Cortex of kidney (tissue), 1 donor: ENCODE data around the gene USP46.

Experiments
- DNase-seq: peaks from one replicate; lab custom pipeline; 2025; lab: John Stamatoyannopoulos, UW

The USP46 gene, protein sequence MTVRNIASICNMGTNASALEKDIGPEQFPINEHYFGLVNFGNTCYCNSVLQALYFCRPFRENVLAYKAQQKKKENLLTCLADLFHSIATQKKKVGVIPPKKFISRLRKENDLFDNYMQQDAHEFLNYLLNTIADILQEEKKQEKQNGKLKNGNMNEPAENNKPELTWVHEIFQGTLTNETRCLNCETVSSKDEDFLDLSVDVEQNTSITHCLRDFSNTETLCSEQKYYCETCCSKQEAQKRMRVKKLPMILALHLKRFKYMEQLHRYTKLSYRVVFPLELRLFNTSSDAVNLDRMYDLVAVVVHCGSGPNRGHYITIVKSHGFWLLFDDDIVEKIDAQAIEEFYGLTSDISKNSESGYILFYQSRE

DNA sequence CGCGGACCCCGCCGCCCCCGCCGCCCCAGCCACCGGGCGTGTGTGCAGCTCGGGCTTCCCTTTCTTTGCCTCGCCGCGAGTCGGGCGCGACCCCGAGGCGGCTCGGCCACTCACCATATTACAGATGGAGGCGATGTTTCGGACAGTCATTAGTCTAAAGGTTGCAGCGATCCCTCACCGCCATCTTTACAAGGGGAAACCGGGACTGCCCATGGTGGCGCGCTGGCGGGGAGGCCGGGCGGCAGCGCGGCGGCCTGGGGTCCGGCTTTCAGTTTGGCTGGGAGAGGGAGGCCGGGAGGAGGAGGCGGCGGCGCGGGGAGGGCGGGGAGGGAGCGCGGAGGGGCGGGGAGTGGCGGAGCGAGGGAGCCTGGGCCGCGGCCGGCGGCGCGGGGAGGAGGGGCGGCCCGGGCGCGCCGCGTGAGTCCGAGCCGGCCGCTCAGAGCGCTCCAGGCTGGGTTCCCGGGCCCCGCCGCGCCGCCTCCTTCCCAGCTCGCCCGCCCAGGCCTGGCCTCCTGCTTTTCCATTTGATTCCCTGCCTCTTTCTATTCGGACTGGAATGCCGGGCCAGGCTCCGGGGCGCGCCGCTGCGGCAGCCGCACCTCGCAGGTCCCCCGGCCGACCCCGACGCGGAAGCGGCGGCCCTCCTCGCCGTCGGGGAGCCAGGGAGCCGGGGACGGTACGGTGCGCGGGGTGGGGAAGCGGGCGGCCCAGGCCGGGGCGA, at the start of gene USP46:
Gene USP46 (minus strand): TSS at position 301 of the 721 bp plus-strand sequence. CDS start 151 bp downstream, at position 150.
- no peak for DNase-seq

DNA sequence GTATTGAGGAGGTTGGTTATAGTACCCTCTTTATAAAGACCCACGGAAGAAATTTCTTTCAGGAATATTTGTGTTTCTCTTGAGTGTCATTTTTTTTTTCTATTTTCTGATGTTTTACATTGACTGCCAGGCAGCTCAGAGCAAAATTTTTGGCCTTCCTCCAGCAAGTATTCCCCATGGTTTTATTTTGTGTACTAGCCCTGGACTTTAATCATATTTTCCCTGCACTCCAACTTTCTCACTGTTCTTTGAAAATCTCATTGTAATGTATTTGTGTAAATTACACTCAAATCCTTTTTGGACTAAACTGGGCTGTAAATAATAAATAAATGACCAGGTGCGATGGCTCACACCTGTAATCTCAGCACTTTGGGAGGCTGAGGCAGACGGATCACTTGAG, 45.6 kb upstream of the USP46 start:
- no peak for DNase-seq

DNA sequence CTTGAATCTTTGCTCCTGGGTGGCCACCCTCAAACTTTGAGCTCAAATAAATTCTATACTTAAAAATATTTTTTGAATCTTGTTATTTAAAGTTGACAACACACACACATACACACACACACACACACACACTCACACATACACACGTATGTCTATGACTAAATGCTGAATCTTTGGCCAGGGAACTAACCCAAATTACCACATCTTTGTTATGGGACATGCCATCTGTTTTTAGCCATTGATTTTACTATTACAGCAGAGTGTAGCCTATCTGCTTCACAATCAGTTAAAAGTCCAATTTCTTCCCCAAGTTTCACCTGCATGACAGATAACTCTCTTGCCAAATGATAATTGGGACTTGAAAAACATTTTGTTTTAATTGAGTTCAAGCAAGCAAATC, 45.0 kb upstream of the USP46 start:
- DNase-seq: no peak

DNA sequence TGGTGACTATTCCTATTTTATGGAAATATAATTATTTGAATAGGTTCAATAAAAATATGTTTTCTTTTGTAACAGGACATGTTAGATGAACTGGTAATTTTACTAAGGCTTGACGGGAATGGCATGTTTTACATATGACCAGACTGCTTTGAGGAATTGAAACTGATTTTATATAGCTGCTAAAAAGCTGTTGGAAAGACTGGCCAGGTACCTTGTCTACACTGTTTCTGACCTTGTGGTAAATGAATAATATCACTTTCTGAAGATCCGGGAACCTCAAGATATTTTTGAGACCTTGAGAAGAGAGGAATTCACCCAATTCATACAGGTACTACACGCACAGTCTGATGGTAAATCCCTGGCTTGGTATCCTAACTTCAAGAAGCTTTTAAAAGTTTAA, 42.1 kb upstream of the USP46 start:
- no peak for DNase-seq

DNA sequence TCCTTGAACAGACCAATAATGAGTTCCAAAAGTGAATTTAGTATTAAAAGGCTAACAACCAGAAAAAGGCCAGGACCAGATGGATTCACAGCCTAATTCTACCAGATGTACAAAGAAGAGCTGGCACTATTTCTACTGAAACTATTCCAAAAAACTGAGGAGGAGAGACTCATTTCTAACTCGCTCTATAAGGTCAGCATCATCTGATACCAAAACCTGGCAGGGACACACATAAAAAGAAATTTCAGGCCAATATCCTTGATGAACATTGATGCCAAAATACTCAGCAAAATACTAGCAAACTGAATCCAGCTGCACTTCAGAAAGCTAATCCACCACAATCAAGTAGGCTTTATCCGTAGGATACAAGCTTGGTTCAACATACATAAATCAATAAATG, 35.8 kb upstream of the USP46 start:
- no peak for DNase-seq

DNA sequence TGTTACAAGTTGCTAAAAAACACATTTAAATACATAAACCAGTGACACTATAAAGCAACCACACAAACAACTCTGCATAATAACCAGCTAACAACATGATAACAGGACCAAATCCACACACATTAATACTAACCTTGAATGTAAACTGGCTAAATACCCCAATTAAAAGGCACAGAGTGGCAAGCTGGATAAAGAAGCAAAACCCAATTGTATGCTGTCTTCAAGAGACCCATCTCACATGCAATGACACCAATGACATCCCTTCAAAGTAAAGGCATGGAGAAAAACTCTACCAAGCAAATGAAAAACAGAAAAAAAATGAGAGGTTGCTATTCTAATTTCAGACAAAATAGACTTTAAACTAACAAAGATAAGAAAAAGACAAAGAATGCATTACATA, 34.4 kb upstream of the USP46 start:
- no peak for DNase-seq

DNA sequence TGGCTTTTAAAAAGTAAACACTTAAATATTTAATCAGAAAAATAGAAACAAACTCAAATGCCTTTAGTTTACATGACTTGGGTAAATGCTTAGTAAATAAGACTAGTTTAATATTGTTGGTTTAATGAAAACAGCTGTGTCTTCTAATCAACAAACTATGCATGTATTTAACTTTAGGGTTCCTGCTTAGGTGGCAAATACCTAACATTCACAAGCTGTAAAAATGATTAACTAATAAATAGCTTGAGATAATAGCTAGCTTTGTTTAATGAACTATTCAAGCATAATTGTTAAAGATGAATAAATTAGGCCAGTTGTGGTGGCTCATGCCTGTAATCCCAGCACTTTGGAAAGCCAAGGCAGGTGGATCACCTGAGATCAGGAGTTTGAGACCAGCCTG, 30.0 kb upstream of the USP46 start:
- no peak for DNase-seq

DNA sequence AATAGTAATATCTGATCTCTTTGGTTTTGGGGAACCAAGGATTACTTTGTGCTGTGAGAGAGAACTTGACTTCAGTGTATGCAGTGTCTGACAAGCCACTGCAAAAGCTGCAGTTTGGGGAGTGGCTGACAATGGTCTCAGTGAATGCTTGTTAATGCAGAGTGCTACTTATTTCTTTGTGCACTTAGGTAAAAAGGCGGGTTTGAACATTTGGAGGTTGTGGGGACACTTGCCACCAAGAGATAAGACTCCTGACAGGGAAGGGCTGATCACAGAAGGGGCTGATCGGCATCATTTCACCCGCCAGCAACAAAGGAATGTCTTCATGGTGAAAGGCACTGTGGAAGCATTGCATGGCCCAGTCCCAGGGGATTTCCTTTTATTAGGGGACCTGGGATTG, 28.6 kb upstream of the USP46 start:
- no peak for DNase-seq

DNA sequence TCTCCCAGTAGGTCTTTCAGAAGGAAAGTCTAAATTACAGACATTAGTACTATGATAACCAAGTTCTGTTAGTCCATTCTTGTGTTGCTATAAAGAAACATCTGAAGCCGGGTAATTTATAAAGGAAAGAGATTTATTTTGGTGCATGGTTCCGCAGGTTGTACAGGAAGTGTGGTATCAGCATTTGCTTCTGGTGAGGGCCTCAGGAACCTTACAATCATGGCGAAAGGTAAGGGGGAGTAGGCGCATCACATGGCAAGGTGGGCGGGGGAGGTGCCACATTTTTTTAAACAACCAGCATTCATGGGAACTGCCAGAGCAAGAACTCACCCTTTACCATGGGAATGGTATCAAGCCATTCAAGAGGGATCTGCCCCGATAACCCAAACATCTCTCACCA, 26.2 kb upstream of the USP46 start:
- no peak for DNase-seq

DNA sequence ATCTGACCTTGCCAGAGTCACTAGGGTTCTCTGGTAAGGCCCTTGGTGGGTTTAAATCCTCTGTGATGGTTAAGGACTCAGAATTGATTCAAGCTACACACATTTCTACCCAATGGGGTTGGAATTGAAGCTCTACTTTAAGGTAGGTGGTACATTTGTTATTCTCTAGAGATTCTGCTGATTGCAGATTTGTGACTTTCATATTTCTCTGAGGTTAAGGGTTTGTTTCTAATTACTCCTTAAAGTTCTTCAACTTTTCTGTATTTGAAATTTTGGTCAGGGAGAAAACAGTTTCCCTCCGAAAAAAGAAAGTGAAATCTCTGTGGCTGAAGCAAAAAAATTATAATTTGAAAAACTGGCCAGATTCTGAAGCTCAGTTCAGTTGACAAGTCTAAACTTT, 25.8 kb upstream of the USP46 start:
- no peak for DNase-seq

DNA sequence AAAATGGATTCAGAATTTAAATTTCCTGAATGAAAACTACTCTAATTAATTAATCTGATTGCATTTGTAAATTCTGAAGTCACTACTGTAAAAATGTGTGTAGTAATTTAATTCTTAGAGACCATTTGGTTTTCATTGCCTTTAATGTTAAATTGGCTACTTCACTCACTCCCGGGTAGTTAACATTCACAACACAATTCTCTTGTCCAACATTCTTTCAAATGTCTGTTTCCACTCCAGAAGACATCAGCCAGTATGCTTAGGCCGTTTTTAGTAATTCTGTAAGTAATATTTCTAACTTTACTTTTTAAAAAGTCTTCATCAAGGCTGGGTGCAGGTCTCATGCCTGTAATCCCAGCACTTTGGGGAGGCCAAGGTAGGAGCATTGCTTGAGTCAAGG, 21.3 kb upstream of the USP46 start:
- no peak for DNase-seq

DNA sequence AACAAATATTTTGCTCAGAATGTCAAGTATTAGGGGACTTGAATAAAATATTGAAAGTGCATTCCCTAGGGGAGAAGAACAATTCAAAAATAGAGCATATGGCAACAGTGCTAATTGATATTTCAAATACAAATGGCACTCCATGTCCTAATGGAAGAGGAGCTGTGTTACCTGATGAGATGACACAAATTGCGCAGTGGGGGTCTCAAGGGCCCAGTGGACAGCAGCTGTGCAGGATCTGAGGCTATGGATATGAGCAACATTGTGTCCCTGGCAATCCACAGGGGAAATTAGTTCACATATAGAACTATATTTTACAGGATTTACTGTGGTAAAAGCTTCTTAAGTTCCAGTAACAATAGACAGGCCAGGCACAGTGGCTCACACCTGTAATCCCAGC, 17.4 kb upstream of the USP46 start:
- no peak for DNase-seq

DNA sequence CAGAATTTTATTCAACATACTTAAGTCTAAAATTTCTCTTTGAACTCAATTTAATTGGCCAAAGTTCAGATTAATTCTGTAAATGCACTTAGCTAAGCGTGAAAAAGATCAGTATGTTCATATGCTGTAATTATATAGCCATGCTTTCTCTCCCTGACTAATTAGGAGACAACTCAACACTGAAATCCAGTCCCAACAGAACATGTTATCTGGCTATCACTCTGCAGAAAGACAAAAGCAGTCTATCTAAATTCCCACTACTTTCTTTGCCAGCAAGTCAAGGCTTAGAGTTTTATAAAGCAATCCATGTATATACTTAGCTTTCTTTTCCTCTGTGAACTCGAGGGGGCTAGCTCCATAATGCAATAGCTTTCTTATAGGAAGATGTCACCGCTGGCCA, 16.0 kb upstream of the USP46 start:
- no peak for DNase-seq

DNA sequence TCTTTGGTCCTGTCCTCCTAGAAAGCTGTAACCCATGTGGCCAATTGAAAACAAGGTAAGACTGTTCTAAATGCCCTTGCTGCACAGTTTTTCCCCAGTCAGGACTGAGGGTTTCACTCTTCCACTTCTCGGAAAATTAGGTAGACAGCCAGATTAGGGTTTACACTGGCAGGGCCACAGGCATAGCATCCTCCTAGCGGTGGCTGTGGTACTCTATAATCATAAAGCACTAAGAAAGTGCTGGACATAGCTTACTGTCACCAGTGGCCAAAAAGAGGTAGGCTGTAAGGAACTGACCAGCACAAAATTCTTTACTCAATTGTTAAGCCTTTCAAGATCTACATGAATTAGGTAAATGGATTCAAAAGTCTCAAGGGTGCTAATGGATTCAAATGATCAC, 11.6 kb upstream of the USP46 start:
- no peak for DNase-seq

DNA sequence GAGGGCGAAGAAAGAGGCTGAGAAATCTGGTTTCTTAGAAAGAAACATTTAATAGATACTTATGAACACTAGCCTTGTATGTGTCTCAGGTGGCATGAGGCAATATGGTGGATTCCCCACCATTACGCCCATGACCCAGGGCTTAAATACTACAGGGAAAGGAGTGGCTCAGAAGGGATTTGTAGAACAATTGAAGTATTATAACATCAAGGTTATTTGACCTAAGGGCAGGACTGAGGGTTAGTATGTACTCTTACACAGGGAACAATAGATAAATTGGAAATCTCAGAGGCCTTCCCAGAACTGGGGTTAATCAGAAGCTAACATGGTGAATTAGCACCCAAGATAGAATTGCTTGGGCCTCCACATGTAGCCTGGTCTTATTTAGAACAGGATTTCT, 11.0 kb upstream of the USP46 start:
- DNase-seq: no peak

DNA sequence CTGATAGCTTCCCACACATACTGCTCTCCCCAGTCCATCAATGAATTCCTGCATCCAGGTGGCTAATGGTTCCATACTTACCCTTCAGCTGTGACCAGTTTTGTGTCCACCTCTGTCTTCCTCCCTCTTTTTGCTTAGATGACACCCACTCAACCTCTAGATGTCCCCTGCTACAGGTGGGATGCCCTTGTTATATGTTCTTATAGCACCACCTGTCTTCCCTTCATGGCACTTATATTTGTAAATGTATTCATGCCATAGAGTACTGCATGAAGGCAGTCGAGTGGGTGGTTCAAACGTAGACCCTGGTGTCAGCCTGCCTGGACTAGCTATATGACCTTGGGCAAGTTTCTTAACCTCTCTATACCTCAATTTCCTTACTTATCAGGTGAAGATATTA, 6.5 kb upstream of the USP46 start:
- no peak for DNase-seq

DNA sequence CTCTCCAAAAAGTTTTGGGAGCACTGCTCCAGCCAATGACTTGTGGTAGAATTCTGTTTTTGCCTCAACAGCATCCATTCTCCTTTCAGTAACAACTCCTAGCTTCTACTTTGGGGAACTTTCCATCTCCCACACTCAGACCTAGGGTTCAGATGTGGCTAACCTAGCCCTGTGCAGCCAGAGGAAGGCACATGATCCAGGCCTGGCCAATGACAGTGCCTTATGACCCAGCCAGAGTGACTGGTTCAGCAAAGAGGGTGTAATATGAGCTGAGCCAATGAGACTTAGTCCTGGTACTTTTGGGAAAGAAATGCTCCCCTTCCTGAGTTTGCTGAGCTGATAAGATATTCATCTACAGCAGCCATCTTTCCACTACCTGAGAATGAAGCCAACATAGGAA, 5.4 kb upstream of the USP46 start:
- no peak for DNase-seq

DNA sequence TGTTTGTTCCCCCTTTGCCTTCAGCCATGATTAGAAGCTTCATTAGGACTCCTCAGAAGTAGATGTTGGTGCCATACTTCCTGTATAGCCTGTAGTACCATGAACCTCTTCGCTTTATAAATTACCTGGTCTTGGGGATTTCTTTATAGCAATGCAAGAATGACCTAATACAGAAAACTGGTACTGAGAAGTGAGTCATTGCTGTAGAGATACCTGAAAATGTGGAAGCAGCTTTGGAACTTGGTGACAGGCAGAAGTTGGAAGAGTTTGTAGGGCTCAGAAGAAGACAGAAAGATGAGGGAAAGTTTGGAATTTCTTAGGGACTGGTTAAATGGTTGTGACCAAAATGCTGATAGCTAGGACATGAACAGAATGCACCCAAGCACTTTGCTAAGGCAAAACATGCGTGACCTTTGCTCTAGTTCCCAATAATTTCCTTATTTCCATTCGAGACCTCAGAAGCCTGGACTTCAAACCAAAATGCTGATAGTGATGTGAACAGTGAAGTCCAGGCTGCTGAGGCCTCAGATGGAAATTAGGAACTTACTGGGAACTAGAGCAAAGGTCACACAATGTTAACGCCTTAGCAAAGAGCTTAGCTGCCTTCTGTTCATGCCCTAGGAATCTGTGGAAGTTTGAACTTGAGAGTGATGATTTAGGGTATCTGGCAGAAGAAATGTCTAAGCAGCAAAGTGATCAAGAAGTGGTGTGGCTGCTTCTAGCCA, 3.0 kb upstream of the USP46 start:
- no peak for DNase-seq

DNA sequence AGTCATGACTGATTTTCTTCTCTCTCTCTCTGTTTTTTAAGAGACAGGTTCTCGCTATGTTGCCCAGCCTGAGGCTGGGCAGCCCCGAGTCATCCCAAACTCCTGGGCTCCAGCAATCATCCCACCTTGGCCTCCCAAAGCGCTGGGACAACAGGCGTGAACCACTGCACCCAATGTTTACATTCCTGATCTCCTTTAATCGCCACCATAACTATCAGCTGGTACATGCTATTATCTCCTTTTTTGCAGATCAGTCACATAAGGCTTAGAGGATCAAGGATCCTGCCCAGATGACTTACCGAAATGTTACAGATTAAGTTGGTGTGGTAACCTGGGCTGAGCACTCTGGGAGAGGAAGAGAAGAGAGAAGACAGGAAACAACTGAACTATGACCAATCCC, 1.5 kb upstream of the USP46 start:
- no peak for DNase-seq

DNA sequence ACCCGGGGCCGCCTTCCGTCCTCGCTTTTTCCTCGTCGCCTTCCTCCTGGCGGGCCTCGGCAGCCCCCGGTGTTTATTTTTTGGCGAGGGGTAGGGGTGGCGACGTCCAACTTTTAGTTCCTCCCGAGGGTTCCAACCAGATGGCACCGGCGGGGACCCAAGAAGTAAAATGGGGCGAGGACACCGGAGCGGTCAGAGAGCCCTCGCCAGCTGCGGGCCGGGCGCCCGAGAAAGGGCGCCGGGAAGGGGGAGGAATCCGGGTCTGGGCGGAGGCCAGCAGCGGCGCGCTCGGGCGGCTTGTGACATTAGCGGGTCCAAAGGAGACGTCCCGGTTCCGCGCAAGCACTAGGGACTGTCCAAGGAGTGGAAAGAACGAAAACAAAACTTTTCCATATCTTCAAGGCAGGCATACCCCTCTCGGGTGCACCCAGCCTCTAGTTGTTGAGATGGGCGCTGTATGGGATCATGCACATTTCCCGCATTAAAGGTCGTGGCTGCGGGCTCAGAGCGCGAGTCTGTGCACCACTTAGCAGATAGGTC, 691 bp upstream of the USP46 start:
- DNase-seq: peak; percentile 33

DNA sequence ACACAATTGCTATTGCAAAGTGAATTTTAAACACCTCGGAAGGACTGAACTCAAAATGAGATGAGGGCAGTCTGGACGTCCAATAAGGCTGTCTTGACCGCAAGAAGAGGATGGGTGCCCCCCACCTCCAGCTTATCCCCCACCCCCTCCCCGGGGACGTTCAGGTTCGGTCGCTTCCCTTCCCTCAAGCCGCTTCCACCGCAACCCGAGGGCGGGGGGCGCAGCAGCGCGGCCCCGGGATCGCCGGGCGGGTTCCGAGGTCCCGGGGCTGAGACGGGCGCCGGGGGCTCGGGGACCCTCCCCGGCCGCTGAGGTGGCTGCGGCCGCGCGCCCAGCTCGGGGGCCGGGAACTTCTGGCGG, 480 bp downstream of the USP46 start:
- DNase-seq: no peak

DNA sequence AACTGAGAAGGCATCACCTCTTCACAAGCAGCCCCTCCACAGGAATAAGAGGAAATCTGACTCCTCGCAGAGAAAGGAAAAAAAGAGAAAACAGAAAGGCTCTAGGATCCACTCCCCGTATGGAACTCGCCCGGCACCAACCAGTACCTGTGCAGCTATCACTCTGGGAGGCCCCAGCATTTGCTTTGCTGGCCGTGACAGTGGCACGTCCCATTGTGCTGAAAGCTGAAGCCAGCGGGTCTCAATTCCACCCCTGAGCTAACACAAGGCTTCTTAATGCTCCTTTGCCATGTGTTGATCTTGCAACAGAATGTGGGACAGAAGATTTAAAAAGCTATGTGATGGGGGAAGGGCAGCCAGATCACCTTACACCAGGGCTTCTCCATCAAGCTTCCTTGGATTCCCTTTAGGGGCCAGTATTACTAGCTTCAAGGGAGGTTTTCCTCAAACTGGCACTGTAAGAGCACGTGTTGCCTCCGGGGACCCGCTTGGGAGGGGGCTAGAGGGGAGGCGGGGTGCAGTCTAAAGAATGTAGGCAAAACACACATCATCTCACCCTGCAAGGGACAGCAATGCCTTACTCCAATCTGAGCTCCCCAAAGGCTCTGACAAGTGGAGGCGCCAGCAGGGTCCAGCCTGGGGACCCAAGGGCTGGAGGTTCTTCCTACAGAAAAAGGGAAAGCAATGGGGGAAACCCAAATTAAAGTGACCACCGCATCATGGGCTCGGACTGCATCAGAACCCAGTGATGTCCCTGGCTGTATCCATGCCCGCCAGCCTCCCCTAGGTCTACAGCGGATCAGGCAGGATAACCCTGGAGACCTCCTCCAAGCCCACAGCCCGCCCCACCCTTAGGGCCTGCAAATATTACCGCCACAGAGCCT, 1.2 kb downstream of the USP46 start:
- DNase-seq: no peak
